Tibial artery (tissue), 4 donors: ENCODE data around the gene PCAT7.

Source experiments
- DNase-seq, 2 donors: peaks; one replicate each; pipeline ENCODE4 v3.0.0-alpha.2; 2019
- H3K27ac ChIP-seq, 2 donors: fragments of 200-600 bp; sonication (generic) in 1 of 2; 1 replicate in 1 of 2; 2 replicates in 1 of 2; pipeline ENCODE4 v1.5.1; 2018 to 2019; ENCODE audit warnings: mild to moderate bottlenecking in 1 of 2
- H3K27me3 ChIP-seq, 2 donors: fragments of 200-600 bp; sonication (generic) in 1 of 2; one replicate each; pipeline versions ENCODE4 v1.5.1 to v1.6.0; 2016 to 2019
- H3K36me3 ChIP-seq, 3 donors: fragments of 200-600 bp; sonication (generic) in 2 of 3; one replicate each; pipeline ENCODE4 v1.5.1; 2016 to 2019; ENCODE audit warnings: mild to moderate bottlenecking in 2 of 3
- H3K4me1 ChIP-seq, 4 donors: fragments of 200-600 bp; sonication (generic) in 2 of 4; 1 replicate in 3 of 4; 2 replicates in 1 of 4; pipeline ENCODE4 v1.5.1; 2016 to 2019
- H3K4me3 ChIP-seq, 2 donors: fragments of 200-600 bp; sonication (generic) in 1 of 2; 1 replicate in 1 of 2; 2 replicates in 1 of 2; pipeline ENCODE4 v1.5.1; 2018 to 2019; ENCODE audit warnings: mild to moderate bottlenecking in 2 of 2
- H3K9me3 ChIP-seq, 3 donors: fragments of 200-600 bp; sonication (generic) in 1 of 3; one replicate each; pipeline ENCODE4 v1.5.1; 2016 to 2019
- CTCF ChIP-seq, 2 experiments: fragments of 200-600 bp in 1 of 2; fragments of 450-650 bp in 1 of 2; IDR thresholded peaks; one replicate each; pipeline ENCODE4 v1.5.1; 2017 to 2019; ENCODE audit warnings: antibody characterized with exemption in 2 of 2, mild to moderate bottlenecking in 1 of 2, moderate library complexity in 1 of 2
- intact Hi-C: fragments of 100-400 bp; cut with DNase I; formaldehyde crosslinking; loops from one replicate; pipeline ENCODE4 v1.15.0; 2023; ENCODE audit warnings: low total_unique reads

Gene PCAT7

GRCh38 chr9:94600258-94600657 is 45.4 kb downstream of the PCAT7 start:
- no peak for TF ChIP-seq CTCF (IDR thresholded peaks at IDR 0.05)
- Histone ChIP-seq H3K9me3 (no peaks in the 10 kb centered on the region), H3K4me3 (no peak overlapping the region), H3K27me3 (no peaks in the 10 kb centered on the region), H3K4me1 (peaks cover 0 to 7% (median 0%) of the 10 kb centered on the region in 4 donors), H3K27ac (no peak overlapping the region), H3K36me3 (no peaks in the 10 kb centered on the region)
- no peak for DNase-seq
- intact Hi-C loops, result no loop called here

GRCh38 chr9:94600715-94601114 is 45.8 kb downstream of the PCAT7 start:
- Histone ChIP-seq H3K9me3 (no peaks in the 10 kb centered on the region), H3K4me1 (peaks cover 0 to 7% (median 0%) of the 10 kb centered on the region in 4 donors), H3K4me3 (no peak overlapping the region), H3K36me3 (no peaks in the 10 kb centered on the region), H3K27ac (no peak overlapping the region), H3K27me3 (no peaks in the 10 kb centered on the region)
- no peak for DNase-seq
- intact Hi-C loops, result no loop called here
- no peak for TF ChIP-seq CTCF (IDR thresholded peaks at IDR 0.05)

GRCh38 chr9:94602666-94603065 is 47.8 kb downstream of the PCAT7 start:
- H3K36me3 ChIP-seq, result no peaks in the 10 kb centered on the region
- no peak overlapping the region for H3K27ac ChIP-seq
- no peak overlapping the region for H3K4me3 ChIP-seq
- H3K4me1 ChIP-seq, result peaks cover 0 to 7% (median 0%) of the 10 kb centered on the region in 4 donors
- peaks cover 0 to 5% of the 10 kb centered on the region in 2 donors for H3K27me3 ChIP-seq
- no peak for DNase-seq
- intact Hi-C loops, result no loop called here
- no peaks in the 10 kb centered on the region for H3K9me3 ChIP-seq
- no peak for TF ChIP-seq CTCF (IDR thresholded peaks at IDR 0.05)

GRCh38 chr9:94603259-94604160 is 48.6 kb downstream of the PCAT7 start:
- peaks cover 0 to 7% (median 0%) of the 10 kb centered on the region in 4 donors for H3K4me1 ChIP-seq
- H3K9me3 ChIP-seq, result no peaks in the 10 kb centered on the region
- peaks cover 0 to 5% of the 10 kb centered on the region in 2 donors for H3K27me3 ChIP-seq
- no peak overlapping the region for H3K27ac ChIP-seq
- intact Hi-C loops, result no loop called here
- TF ChIP-seq CTCF (IDR thresholded peaks at IDR 0.05), result peak; percentile 17 to 34
- peak in 1 of 2 donors; percentile 41 for DNase-seq
- no peaks in the 10 kb centered on the region for H3K36me3 ChIP-seq
- H3K4me3 ChIP-seq, result no peak overlapping the region

- H3K4me3 ChIP-seq, result no peak overlapping the region
- no peaks in the 10 kb centered on the region for H3K9me3 ChIP-seq
- no peak for DNase-seq
- no peak for TF ChIP-seq CTCF (IDR thresholded peaks at IDR 0.05)
- H3K27me3 ChIP-seq, result peaks cover 0 to 11% of the 10 kb centered on the region in 2 donors
- intact Hi-C loops, result no loop called here
- no peaks in the 10 kb centered on the region for H3K36me3 ChIP-seq
- H3K4me1 ChIP-seq, result peaks cover 0 to 7% (median 0%) of the 10 kb centered on the region in 4 donors
- no peak overlapping the region for H3K27ac ChIP-seq
Measured at GRCh38 chr9:94606646-94607422, 52.0 kb downstream of the PCAT7 start.
